Activated CD4-positive, alpha-beta T cell treated with anti-CD3 and anti-CD28 coated beads for 24 hours (primary cell): Measurements from ENCODE around the gene PRDX5.

Source experiments
- DNase-seq, 2 donors: peaks; one replicate each; pipeline ENCODE4 v3.0.0-alpha.2; 2020; ENCODE audit warnings: low read depth in 2 of 2

The PRDX5 gene

GRCh38 chr11:64324692-64325469 lies 7.0 kb downstream of the PRDX5 start:
- no peak for DNase-seq

GRCh38 chr11:64327375-64327774 lies 9.5 kb downstream of the PRDX5 start:
- DNase-seq, result no peak

- DNase-seq, result no peak
Observed at GRCh38 chr11:64327993-64328392, 10.1 kb downstream of the PRDX5 start.

- no peak for DNase-seq
Observed at GRCh38 chr11:64330888-64331287, 13.0 kb downstream of the PRDX5 start.

- DNase-seq, result peak; percentile 46 to 69
Observed at GRCh38 chr11:64331569-64332371, 13.8 kb downstream of the PRDX5 start.

GRCh38 chr11:64333556-64333955 lies 15.6 kb downstream of the PRDX5 start:
- DNase-seq, result no peak

- DNase-seq, result no peak
Observed at GRCh38 chr11:64334764-64335735, 17.1 kb downstream of the PRDX5 start.

GRCh38 chr11:64337538-64338249 lies 19.8 kb downstream of the PRDX5 start:
- no peak for DNase-seq

- DNase-seq, result no peak
Observed at GRCh38 chr11:64338716-64339115, 20.8 kb downstream of the PRDX5 start.

GRCh38 chr11:64339286-64339685 lies 21.4 kb downstream of the PRDX5 start:
- no peak for DNase-seq

GRCh38 chr11:64339754-64340408 lies 22.0 kb downstream of the PRDX5 start, which contains the start of gene CCDC88B:
CCDC88B (plus strand) TSS chr11:64340204; CDS start chr11:64340267, 63 bp downstream.
- DNase-seq, result peak; percentile 64 to 68

- DNase-seq, result peak; percentile 66 to 79
Observed at GRCh38 chr11:64340671-64341335, 22.9 kb downstream of the PRDX5 start.

- no peak for DNase-seq
Observed at GRCh38 chr11:64341429-64341828, 23.5 kb downstream of the PRDX5 start.

- DNase-seq, result peak; percentile 86 to 90
Observed at GRCh38 chr11:64341851-64342791, 24.2 kb downstream of the PRDX5 start.

- DNase-seq, result no peak
Observed at GRCh38 chr11:64342869-64343745, 25.2 kb downstream of the PRDX5 start.

- no peak for DNase-seq
Observed at GRCh38 chr11:64343767-64344559, 26.0 kb downstream of the PRDX5 start.

GRCh38 chr11:64344787-64345186 lies 26.9 kb downstream of the PRDX5 start:
- no peak for DNase-seq
